ENCODE data around the gene NEB. TPM values are rescaled to one million over a fixed set of nuclear protein-coding genes. Genes with fewer than 3 reads are reported as not detected.
"Not testable (repeated sequence)": the region's sequence is repeated elsewhere in the genome, so short reads cannot be mapped to it uniquely, and the experiment has no call there.

NEB gene
- total RNA-seq, 1 donor = 0.27 TPM

GRCh38 chr2:151560289-151560688 lies 174.0 kb downstream of the NEB start:
- DNase-seq (ENCODE audit: low read depth) = peak; percentile 31
- H3K4me3 ChIP-seq (ENCODE audit: low read depth, low read length) = no peak overlapping the region
- no peak for TF ChIP-seq CTCF (IDR thresholded peaks at IDR 0.05; ENCODE audit: insufficient read depth, low read length)

- DNase-seq (ENCODE audit: low read depth); H3K4me3 ChIP-seq (ENCODE audit: low read depth, low read length): not testable (repeated sequence)
Observed at GRCh38 chr2:151559431-151559830, 174.8 kb downstream of the NEB start.

DNA sequence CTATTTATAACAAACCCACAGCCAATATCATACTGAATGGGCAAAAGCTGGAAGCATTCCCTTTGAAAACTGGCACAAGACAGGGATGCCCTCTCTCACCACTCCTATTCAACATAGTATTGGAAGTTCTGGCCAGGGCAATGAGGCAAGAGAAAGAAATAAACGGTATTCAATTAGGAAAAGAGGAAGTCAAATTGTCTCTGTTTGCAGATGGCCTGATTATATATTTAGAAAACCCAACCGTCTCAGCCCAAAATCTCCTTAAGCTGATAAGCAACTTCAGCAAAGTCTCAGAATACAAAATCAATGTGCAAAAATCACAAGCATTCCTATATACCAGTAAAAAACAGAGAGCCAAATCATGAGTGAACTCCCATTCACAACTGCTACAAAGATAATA lies 176.4 kb downstream of the NEB start:
- not testable (repeated sequence) for H3K4me3 ChIP-seq (ENCODE audit: low read depth, low read length); DNase-seq (ENCODE audit: low read depth)

DNA sequence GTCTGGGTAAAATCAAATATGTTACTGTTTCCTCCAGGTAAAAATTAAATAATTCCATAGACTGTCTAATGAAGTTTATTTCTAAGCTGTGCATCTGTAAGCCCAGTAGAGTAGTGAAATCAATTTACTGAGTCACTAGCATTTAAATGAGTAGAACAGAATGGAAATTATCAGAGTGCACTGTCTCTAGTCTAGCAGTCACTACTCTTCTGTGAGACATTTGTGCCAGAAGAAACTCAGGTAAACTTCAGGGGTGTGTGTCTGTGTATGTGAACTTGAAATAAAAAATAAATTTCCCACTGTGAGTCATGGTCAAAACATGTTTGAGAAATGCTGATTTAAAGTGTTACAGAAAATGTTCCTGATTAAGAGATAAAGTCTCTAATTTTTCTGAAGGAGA lies 178.2 kb downstream of the NEB start:
- H3K4me3 ChIP-seq (ENCODE audit: low read depth, low read length) = no peak overlapping the region
- TF ChIP-seq CTCF (IDR thresholded peaks at IDR 0.05; ENCODE audit: insufficient read depth, low read length) = no peak
- no peak for DNase-seq (ENCODE audit: low read depth)

GRCh38 chr2:151552287-151552686 lies 182.0 kb downstream of the NEB start:
- H3K4me3 ChIP-seq (ENCODE audit: low read depth, low read length) = no peak overlapping the region
- no peak for DNase-seq (ENCODE audit: low read depth)
- TF ChIP-seq CTCF (IDR thresholded peaks at IDR 0.05; ENCODE audit: insufficient read depth, low read length) = no peak

DNA sequence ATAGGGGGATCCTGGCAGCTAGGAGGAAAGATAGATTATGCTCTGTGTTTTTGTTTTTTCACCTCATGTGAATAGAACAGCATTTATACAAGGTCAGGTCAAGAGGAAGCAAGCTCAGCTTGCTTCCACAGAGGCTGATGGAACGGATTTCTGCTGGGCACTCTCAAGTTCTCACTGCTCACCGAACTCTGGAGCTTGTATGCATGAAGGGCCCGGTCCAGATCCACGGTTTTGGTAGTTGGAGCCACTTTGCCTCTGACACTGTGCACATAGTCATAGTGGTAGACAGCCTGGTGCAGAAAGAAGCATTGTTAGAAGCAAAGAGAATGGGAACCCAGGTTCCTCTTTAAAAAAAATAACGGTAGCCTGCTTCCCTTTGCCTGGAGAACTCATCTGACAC lies 182.7 kb downstream of the NEB start:
- no peak for TF ChIP-seq CTCF (IDR thresholded peaks at IDR 0.05; ENCODE audit: insufficient read depth, low read length)
- DNase-seq (ENCODE audit: low read depth) = no peak
- H3K4me3 ChIP-seq (ENCODE audit: low read depth, low read length) = no peak overlapping the region

DNA sequence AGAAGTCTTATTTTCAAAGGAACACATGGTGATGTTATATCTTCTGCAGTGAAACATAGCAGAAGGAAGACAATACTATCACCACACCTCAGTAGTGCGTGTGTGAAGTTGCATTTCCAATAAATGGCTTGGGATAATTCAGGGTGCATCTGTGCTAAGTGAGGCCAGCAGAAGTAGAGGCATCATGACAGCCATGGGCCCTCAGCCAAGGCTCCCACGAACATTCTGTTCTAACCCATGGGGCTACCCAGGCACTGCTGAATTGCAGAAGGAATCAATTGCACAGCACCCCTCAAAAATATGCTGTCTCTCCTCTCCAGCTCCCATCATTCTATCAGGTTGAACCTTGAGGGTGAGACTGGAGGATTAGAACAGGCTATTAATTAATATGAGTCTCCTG lies 185.1 kb downstream of the NEB start:
- DNase-seq (ENCODE audit: low read depth) = no peak
- no peak for TF ChIP-seq CTCF (IDR thresholded peaks at IDR 0.05; ENCODE audit: insufficient read depth, low read length)
- no peak overlapping the region for H3K4me3 ChIP-seq (ENCODE audit: low read depth, low read length)

GRCh38 chr2:151544449-151544848 lies 189.8 kb downstream of the NEB start:
- peak; percentile 31 for DNase-seq (ENCODE audit: low read depth)
- no peak for TF ChIP-seq CTCF (IDR thresholded peaks at IDR 0.05; ENCODE audit: insufficient read depth, low read length)
- no peak overlapping the region for H3K4me3 ChIP-seq (ENCODE audit: low read depth, low read length)
